GM12801 (cell line): ENCODE measurements around the gene SERP1.

Experiments
- TF ChIP-seq, protein P1 (sequence below): IDR thresholded peaks from one replicate; pipeline ENCODE4 v1.5.1; 2011; ENCODE audit warnings: control low read depth; ENCODE audit not compliant: insufficient read length; ENCODE audit errors: extremely low read depth

Gene SERP1

DNA sequence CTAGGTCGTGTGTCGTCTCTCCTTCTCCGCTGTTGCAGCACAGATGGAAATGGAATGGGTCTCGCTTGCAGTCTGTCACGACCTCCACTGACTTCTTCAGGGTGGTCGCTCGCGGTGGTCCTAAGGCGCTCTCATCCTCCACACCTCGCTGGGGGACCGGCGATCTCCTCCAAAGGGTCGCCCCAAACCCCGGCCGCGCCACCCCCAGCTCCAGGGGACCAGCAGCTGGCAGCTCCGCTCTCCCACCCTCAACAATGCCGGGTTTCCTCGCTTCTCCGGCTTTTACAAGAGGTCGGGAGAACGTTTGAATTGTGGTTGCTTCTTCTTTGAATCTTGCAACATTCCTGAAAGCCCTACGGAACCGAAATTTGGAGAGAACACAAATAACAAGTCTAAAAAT lies 25.9 kb downstream of the SERP1 start:
- TF ChIP-seq, protein P1, sequence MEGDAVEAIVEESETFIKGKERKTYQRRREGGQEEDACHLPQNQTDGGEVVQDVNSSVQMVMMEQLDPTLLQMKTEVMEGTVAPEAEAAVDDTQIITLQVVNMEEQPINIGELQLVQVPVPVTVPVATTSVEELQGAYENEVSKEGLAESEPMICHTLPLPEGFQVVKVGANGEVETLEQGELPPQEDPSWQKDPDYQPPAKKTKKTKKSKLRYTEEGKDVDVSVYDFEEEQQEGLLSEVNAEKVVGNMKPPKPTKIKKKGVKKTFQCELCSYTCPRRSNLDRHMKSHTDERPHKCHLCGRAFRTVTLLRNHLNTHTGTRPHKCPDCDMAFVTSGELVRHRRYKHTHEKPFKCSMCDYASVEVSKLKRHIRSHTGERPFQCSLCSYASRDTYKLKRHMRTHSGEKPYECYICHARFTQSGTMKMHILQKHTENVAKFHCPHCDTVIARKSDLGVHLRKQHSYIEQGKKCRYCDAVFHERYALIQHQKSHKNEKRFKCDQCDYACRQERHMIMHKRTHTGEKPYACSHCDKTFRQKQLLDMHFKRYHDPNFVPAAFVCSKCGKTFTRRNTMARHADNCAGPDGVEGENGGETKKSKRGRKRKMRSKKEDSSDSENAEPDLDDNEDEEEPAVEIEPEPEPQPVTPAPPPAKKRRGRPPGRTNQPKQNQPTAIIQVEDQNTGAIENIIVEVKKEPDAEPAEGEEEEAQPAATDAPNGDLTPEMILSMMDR: no peak

DNA sequence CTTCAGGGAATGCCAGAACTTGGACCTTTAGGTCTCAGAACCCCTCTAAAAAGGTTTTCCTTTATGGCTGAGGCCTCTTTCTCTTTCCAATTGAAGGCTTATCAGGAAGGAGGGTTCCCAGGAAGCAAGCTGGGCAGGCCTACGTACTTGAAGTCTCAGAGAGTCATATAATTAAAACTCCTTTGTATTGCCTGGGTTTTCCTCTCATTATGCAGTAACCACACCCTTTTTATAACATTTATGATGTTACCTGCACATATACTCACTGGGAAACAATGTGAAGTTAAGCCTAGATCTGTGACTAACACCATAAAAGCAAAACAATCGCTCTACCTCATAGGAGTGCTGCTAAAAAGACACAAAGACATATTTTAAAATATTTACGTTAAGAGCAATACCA lies 27.3 kb downstream of the SERP1 start:
- TF ChIP-seq, protein P1: no peak

DNA sequence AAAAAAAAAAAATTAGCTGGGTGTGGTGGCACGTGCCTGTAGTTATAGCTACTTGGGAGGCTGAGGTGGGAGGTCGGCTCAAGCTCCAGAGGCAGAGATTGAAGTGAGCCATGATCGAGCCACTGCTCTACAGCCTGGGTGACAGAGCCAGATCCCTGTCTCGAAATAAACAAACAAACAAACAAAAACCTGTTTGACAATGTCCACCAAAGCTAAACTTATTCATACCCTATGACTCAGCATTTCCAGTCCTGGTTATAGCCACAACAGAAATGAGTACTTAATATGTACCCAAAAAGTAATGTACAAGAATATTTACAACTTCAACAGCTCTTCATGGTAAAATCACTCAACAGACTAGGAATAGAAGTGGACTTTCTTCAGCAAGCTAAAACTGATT lies 31.1 kb downstream of the SERP1 start:
- TF ChIP-seq, protein P1: no peak

DNA sequence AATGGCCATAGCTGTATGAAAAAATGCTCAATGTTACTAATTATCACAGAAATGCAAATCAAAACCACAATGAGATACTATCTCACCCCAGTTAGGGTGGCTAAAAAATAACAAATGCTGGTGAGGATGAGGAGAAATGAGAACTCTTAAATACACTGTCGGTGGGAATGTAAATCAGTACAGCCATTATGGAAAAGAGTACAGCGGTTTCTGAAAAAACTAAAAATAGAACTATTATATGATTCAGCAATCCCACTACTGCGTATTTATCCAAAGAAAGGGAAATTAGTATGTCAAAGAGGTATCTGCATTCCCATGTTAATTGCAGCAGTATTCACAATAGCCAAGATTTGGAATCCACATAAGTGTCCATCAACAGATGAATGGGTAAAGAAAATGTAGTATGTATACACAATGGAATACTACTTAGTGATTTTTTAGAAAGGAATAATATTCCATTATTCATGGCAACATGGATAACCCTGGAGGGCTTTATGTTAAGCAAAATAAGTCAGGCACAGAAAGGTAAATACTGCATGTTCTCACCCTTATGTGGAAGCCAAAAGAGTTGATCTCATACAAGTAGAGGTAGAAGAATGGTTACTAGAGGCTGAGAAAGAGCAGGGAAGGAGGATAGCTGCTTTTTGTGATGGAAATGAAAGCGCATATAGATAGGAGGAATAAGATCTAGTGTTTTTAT lies 35.0 kb downstream of the SERP1 start:
- TF ChIP-seq, protein P1: no peak

DNA sequence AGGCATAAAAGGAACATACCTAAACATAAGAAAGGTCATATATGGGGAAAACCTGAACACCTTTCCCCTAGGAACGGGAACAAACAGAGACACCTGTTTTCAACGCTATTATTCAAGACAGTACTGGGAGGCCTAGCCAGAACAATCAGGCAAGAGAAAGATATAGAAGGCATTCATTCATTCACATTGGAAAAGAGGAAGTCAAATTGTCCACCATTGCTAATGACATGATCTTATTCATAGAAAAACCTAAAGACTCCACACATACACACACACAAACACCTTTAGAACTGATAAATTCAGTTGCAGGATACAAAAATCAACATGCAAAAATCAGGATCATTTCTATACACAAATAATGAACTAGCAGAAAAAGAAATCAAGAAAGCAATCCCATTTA lies 36.5 kb downstream of the SERP1 start:
- TF ChIP-seq, protein P1: no peak

DNA sequence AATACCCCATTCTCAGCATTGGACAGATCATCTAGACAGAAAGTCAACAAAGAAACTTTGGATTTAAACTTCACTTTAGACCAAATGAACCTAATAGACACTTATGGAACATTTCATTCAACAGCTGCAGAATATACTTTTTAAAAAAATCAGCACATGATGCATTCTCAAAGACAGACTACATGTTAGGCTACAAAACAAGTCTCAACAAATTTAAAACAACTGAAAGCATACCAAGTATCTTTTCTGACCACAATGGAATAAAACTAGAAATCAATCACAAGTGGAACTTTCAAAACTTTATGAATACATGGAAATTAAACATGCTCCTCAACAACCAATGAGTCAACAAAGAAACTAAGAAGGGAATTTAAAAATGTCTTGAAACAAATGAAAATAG lies 37.9 kb downstream of the SERP1 start:
- TF ChIP-seq, protein P1: no peak

DNA sequence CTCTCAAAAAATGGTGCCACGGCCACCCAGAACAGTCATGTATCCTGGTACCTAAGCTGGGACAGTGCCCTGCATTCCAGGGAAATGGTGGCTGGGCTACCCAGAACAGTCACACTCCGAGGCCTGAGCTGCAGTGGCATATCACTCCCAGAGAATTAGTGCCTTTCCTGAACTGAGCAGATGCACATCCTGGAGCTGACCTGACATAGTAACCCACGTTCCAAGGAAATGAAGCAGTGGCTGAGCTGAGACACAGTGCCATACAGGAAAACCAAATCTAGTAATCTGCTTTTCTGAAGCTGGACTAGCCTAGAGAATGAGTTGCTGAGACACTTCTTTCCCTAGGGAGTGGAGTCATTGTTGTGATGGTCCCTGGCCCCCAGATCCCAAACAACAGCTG lies 41.8 kb downstream of the SERP1 start:
- TF ChIP-seq, protein P1: no peak
